Measurements from ENCODE around the gene MYOM1.

MYOM1 gene

DNA sequence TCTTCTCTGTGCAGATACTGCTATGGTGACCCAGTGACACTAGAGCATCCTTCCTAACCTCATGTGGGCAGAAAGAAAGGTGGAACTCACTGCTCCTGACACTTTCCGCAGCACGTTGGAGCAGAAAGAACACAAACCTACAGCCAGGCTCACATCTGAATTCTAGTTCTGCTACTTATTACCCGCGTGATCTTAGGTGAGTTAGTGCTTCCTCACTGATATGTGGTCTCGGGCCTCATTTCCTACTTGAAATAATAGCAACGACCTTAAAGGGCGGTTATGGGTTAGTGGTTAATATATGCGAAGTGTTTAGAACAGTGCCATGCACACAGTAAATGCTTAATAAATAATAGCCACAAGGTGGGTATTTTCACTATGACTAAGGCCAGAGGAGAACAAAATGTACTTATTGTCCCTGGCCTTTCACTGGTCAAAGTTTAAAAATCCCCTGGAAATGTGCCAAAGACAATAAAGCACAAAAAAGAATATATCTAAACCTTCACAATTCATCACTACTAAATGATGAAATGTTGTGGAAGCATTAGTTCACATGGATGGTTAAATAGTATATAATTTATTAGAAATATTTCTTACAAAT is 66.6 kb downstream of the MYOM1 start:
- H3K36me3 ChIP-seq (replicated peaks in 1 of 2; ENCODE audit: control insufficient read depth in 2 of 2, insufficient read depth in 2 of 2, low read length in 2 of 2): no peaks in the 10 kb centered on the region

DNA sequence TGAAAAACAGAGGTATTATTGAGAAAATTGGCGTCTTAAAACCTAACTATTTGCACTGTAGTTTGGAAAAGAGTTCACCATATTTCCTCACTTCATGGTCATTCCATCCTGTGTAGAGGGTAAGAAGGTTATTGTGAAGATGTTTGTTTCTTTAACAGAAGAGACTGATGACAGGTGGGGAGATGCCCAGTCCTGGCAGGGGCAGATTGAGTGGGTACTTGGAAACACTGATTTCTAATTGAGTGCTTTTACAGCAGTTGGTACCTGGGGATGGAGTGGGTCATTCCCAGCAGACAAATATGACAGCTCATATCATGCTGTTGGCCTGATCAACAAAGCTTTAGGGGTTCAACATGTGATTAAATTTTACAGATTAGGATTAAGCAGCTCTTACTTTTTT is 67.5 kb downstream of the MYOM1 start:
- Histone ChIP-seq H3K9ac (ENCODE audit: low read depth, low read length, poor library complexity) (no peak overlapping the region), H3K9me3 (replicated peaks in 1 of 2; ENCODE audit: control insufficient read depth in 2 of 2, insufficient read depth in 1 of 2, low read depth in 1 of 2, low read length in 2 of 2) (no peaks in the 10 kb centered on the region), H4K8ac (ENCODE audit: low read depth, low read length) (no peak overlapping the region), H2AK5ac (ENCODE audit: low read depth, low read length) (no peak overlapping the region), H3K4ac (ENCODE audit: low read length) (no peak overlapping the region), H3K79me1 (ENCODE audit: low read depth, low read length) (no peaks in the 10 kb centered on the region), H3K4me2 (ENCODE audit: insufficient read depth, low read length, poor library complexity, severe bottlenecking) (no peak overlapping the region), H3K36me3 (replicated peaks in 1 of 2; ENCODE audit: control insufficient read depth in 2 of 2, insufficient read depth in 2 of 2, low read length in 2 of 2) (no peaks in the 10 kb centered on the region), H3K27me3 (ENCODE audit: control insufficient read depth in 3 of 3, insufficient read depth in 3 of 3, low read depth in 1 of 3, low read length in 3 of 3) (no peaks in the 10 kb centered on the region), H3K27ac (replicated peaks; ENCODE audit: low read length) (no peak overlapping the region), H3K18ac (ENCODE audit: low read length) (no peak overlapping the region), H3K14ac (ENCODE audit: low read length) (no peak overlapping the region), H2BK120ac (ENCODE audit: low read depth, low read length) (no peak overlapping the region), H2BK5ac (ENCODE audit: low read length) (no peak overlapping the region), H2BK12ac (ENCODE audit: low read length) (no peak overlapping the region), H3K4me3 (ENCODE audit: low read length in 2 of 2) (no peak overlapping the region), H3K23ac (ENCODE audit: low read depth, low read length, poor library complexity) (no peak overlapping the region), H2AFZ (ENCODE audit: low read length) (no peak overlapping the region), H3K4me1 (ENCODE audit: control insufficient read depth in 2 of 2, insufficient read depth in 1 of 2, low read depth in 1 of 2, low read length in 2 of 2) (no peaks in the 10 kb centered on the region), H2BK15ac (ENCODE audit: low read length) (no peak overlapping the region), H4K91ac (ENCODE audit: low read depth, low read length, poor library complexity) (no peak overlapping the region)
- DNase-seq (ENCODE audit: low spot score): no peak
- no CpG with 5 or more reads among the region's 1 CpG for WGBS, 2 donors (ENCODE audit: extremely low coverage in 2 of 2, insufficient read length in 2 of 2, insufficient replicate concordance in 1 of 2)

More for the DNA sequence above, 66.6 kb downstream of the MYOM1 start:
- Histone ChIP-seq H3K18ac (ENCODE audit: low read length) (no peak overlapping the region), H3K14ac (ENCODE audit: low read length) (no peak overlapping the region), H3K27me3 (ENCODE audit: control insufficient read depth in 3 of 3, insufficient read depth in 3 of 3, low read depth in 1 of 3, low read length in 3 of 3) (no peaks in the 10 kb centered on the region), H3K4me2 (ENCODE audit: insufficient read depth, low read length, poor library complexity, severe bottlenecking) (no peak overlapping the region), H3K9me3 (replicated peaks in 1 of 2; ENCODE audit: control insufficient read depth in 2 of 2, insufficient read depth in 1 of 2, low read depth in 1 of 2, low read length in 2 of 2) (no peaks in the 10 kb centered on the region), H3K9ac (ENCODE audit: low read depth, low read length, poor library complexity) (no peak overlapping the region), H3K4ac (ENCODE audit: low read length) (no peak overlapping the region), H2BK12ac (ENCODE audit: low read length) (no peak overlapping the region), H3K79me1 (ENCODE audit: low read depth, low read length) (no peaks in the 10 kb centered on the region), H2BK120ac (ENCODE audit: low read depth, low read length) (no peak overlapping the region), H3K27ac (replicated peaks; ENCODE audit: low read length) (no peak overlapping the region), H2BK15ac (ENCODE audit: low read length) (no peak overlapping the region), H3K23ac (ENCODE audit: low read depth, low read length, poor library complexity) (no peak overlapping the region), H4K91ac (ENCODE audit: low read depth, low read length, poor library complexity) (no peak overlapping the region), H2AFZ (ENCODE audit: low read length) (no peak overlapping the region), H2BK5ac (ENCODE audit: low read length) (no peak overlapping the region), H3K4me1 (ENCODE audit: control insufficient read depth in 2 of 2, insufficient read depth in 1 of 2, low read depth in 1 of 2, low read length in 2 of 2) (no peaks in the 10 kb centered on the region), H2AK5ac (ENCODE audit: low read depth, low read length) (no peak overlapping the region), H4K8ac (ENCODE audit: low read depth, low read length) (no peak overlapping the region), H3K4me3 (ENCODE audit: low read length in 2 of 2) (no peak overlapping the region)
- no peak for DNase-seq (ENCODE audit: low spot score)
- no CpG with 5 or more reads among the region's 8 CpGs for WGBS, 2 donors (ENCODE audit: extremely low coverage in 2 of 2, insufficient read length in 2 of 2, insufficient replicate concordance in 1 of 2)

DNA sequence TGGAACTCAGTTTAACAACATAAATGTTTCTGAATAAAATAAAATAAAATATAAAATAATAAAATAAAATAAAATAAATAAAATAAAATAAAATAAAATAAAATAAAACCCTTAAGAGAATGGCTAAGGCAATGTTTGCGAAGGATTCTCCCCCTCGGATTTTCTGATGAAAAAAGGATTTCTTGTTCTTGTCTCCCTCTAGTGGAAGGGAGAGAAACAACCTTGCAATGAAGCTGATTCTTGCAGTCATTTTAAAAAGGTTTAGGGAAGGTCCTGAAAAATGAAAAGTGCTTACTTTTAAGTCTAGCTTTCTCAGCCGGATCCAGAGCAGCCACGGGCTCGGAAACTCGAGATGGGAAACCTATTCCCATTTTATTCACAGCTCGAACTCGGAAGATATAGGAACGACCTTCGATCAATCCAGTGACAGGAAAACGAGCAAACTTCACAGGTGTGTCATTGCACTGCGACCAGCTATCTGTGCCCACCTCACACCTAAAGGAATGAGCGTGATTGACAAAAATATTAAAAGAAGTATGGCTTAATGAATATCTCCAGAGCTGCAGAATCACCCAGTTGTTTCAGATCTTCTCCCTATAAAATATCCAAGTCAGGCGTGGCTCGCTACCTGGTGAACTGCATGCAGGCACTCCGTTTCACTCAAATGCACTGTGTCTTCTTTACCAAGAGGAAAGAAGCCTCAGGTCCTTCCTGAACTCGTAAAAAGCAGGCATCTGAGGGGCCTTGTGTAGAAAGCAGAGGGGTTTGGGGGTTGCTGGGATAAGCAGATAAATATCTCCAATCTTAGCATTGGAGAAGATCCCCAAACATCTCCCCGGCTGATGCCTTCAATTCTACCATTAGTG is 68.1 kb downstream of the MYOM1 start:
- peak; percentile 12 for DNase-seq (ENCODE audit: low spot score)
- Histone ChIP-seq H3K27me3 (ENCODE audit: control insufficient read depth in 3 of 3, insufficient read depth in 3 of 3, low read depth in 1 of 3, low read length in 3 of 3) (no peaks in the 10 kb centered on the region), H3K4me2 (ENCODE audit: insufficient read depth, low read length, poor library complexity, severe bottlenecking) (no peak overlapping the region)

DNA sequence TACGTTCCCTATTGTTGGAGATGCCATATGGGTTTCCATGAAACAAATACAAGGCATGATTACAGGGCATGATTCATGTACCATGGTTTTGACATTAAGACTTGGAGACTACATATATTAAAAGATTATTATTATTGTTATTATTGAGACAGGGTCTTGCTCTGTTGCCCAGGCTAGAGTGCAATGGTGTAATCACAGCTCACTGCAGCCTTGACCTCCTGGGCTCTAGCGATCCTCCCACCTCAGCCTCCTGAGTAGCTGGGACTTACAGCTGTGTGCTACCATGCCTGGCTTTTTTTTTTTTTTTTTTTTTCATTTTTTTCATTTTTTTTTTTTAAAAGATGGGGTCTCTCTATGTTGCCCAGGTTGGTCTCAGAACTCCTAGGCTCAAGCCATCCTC is 69.1 kb downstream of the MYOM1 start:
- no peak overlapping the region for H3K27ac ChIP-seq (replicated peaks; ENCODE audit: low read length)
- no peaks in the 10 kb centered on the region for H3K79me1 ChIP-seq (ENCODE audit: low read depth, low read length)
- H2AFZ ChIP-seq (ENCODE audit: low read length): no peak overlapping the region
- H2BK12ac ChIP-seq (ENCODE audit: low read length): no peak overlapping the region
- no peaks in the 10 kb centered on the region for H3K27me3 ChIP-seq (ENCODE audit: control insufficient read depth in 3 of 3, insufficient read depth in 3 of 3, low read depth in 1 of 3, low read length in 3 of 3)
- H3K18ac ChIP-seq (ENCODE audit: low read length): no peak overlapping the region
- H3K36me3 ChIP-seq (replicated peaks in 1 of 2; ENCODE audit: control insufficient read depth in 2 of 2, insufficient read depth in 2 of 2, low read length in 2 of 2): no peaks in the 10 kb centered on the region
- no CpG with 5 or more reads among the region's 2 CpGs for WGBS, 2 donors (ENCODE audit: extremely low coverage in 2 of 2, insufficient read length in 2 of 2, insufficient replicate concordance in 1 of 2)
- H2BK5ac ChIP-seq (ENCODE audit: low read length): no peak overlapping the region
- H3K4me3 ChIP-seq (ENCODE audit: low read length in 2 of 2): no peak overlapping the region
- no peak overlapping the region for H2AK5ac ChIP-seq (ENCODE audit: low read depth, low read length)
- no peak overlapping the region for H3K14ac ChIP-seq (ENCODE audit: low read length)
- no peak overlapping the region for H4K8ac ChIP-seq (ENCODE audit: low read depth, low read length)
- H3K4me1 ChIP-seq (ENCODE audit: control insufficient read depth in 2 of 2, insufficient read depth in 1 of 2, low read depth in 1 of 2, low read length in 2 of 2): no peaks in the 10 kb centered on the region
- H2BK15ac ChIP-seq (ENCODE audit: low read length): no peak overlapping the region
- H3K4me2 ChIP-seq (ENCODE audit: insufficient read depth, low read length, poor library complexity, severe bottlenecking): no peak overlapping the region
- H3K9ac ChIP-seq (ENCODE audit: low read depth, low read length, poor library complexity): no peak overlapping the region
- no peak for DNase-seq (ENCODE audit: low spot score)
- H3K4ac ChIP-seq (ENCODE audit: low read length): no peak overlapping the region
- H3K23ac ChIP-seq (ENCODE audit: low read depth, low read length, poor library complexity): no peak overlapping the region
- no peaks in the 10 kb centered on the region for H3K9me3 ChIP-seq (replicated peaks in 1 of 2; ENCODE audit: control insufficient read depth in 2 of 2, insufficient read depth in 1 of 2, low read depth in 1 of 2, low read length in 2 of 2)
- no peak overlapping the region for H4K91ac ChIP-seq (ENCODE audit: low read depth, low read length, poor library complexity)
- H2BK120ac ChIP-seq (ENCODE audit: low read depth, low read length): no peak overlapping the region

More for the DNA sequence above, 68.1 kb downstream of the MYOM1 start:
- Histone ChIP-seq H3K23ac (ENCODE audit: low read depth, low read length, poor library complexity) (no peak overlapping the region), H2BK15ac (ENCODE audit: low read length) (no peak overlapping the region), H4K8ac (ENCODE audit: low read depth, low read length) (no peak overlapping the region), H3K79me1 (ENCODE audit: low read depth, low read length) (no peaks in the 10 kb centered on the region), H3K9me3 (replicated peaks in 1 of 2; ENCODE audit: control insufficient read depth in 2 of 2, insufficient read depth in 1 of 2, low read depth in 1 of 2, low read length in 2 of 2) (no peaks in the 10 kb centered on the region), H3K27ac (replicated peaks; ENCODE audit: low read length) (no peak overlapping the region), H2BK12ac (ENCODE audit: low read length) (no peak overlapping the region), H4K91ac (ENCODE audit: low read depth, low read length, poor library complexity) (no peak overlapping the region), H3K9ac (ENCODE audit: low read depth, low read length, poor library complexity) (no peak overlapping the region), H3K4ac (ENCODE audit: low read length) (no peak overlapping the region), H2BK5ac (ENCODE audit: low read length) (no peak overlapping the region), H3K4me1 (ENCODE audit: control insufficient read depth in 2 of 2, insufficient read depth in 1 of 2, low read depth in 1 of 2, low read length in 2 of 2) (no peaks in the 10 kb centered on the region), H3K4me3 (ENCODE audit: low read length in 2 of 2) (no peak overlapping the region), H2AFZ (ENCODE audit: low read length) (peak overlapping the region; percentile 11), H3K18ac (ENCODE audit: low read length) (no peak overlapping the region), H3K14ac (ENCODE audit: low read length) (no peak overlapping the region), H2AK5ac (ENCODE audit: low read depth, low read length) (no peak overlapping the region), H2BK120ac (ENCODE audit: low read depth, low read length) (no peak overlapping the region), H3K36me3 (replicated peaks in 1 of 2; ENCODE audit: control insufficient read depth in 2 of 2, insufficient read depth in 2 of 2, low read length in 2 of 2) (no peaks in the 10 kb centered on the region)
- no CpG with 5 or more reads among the region's 18 CpGs for WGBS, 2 donors (ENCODE audit: extremely low coverage in 2 of 2, insufficient read length in 2 of 2, insufficient replicate concordance in 1 of 2)
